AG08395 (cell line): Measurements from ENCODE around the gene AEBP1.

Experiments
- DNase-seq: peaks from one replicate; pipeline ENCODE4 v3.0.0; 2012; ENCODE audit warnings: mixed read lengths, low spot score

Gene AEBP1

GRCh38 chr7:44104860-44105771 is 971 bp downstream of the AEBP1 start:
- DNase-seq, result peak; percentile 75

- no peak for DNase-seq
Observed at GRCh38 chr7:44105832-44106231, 1.7 kb downstream of the AEBP1 start.

GRCh38 chr7:44106311-44107065 is 2.3 kb downstream of the AEBP1 start:
- no peak for DNase-seq

GRCh38 chr7:44107116-44107960 is 3.2 kb downstream of the AEBP1 start:
- DNase-seq, result no peak

GRCh38 chr7:44107961-44108767 is 4.0 kb downstream of the AEBP1 start:
- DNase-seq, result no peak

GRCh38 chr7:44108768-44109750 is 4.9 kb downstream of the AEBP1 start:
- DNase-seq, result no peak

- no peak for DNase-seq
Observed at GRCh38 chr7:44109991-44110390, 5.8 kb downstream of the AEBP1 start.

- no peak for DNase-seq
Observed at GRCh38 chr7:44110719-44111635, 6.8 kb downstream of the AEBP1 start.

- DNase-seq, result no peak
Observed at GRCh38 chr7:44111761-44112160, 7.6 kb downstream of the AEBP1 start.

- DNase-seq, result no peak
Observed at GRCh38 chr7:44112231-44112996, 8.3 kb downstream of the AEBP1 start.

GRCh38 chr7:44112997-44113763 is 9.0 kb downstream of the AEBP1 start:
- DNase-seq, result no peak

GRCh38 chr7:44113764-44114354 is 9.7 kb downstream of the AEBP1 start:
- no peak for DNase-seq

GRCh38 chr7:44114586-44115310 is 10.6 kb downstream of the AEBP1 start:
- no peak for DNase-seq

GRCh38 chr7:44116087-44116788 is 12.1 kb downstream of the AEBP1 start:
- DNase-seq, result no peak

GRCh38 chr7:44116789-44117666 is 12.9 kb downstream of the AEBP1 start:
- DNase-seq, result no peak
